H1 (cell line): ENCODE measurements around the gene CYB561D2. TPM values are rescaled to one million over a fixed set of nuclear protein-coding genes. Genes with fewer than 3 reads are reported as not detected.
A peak's percentile ranks its signal among the peaks of the same experiment; 100 is the strongest.

ENCODE experiments used
- KDM4A ChIP-seq: IDR thresholded peaks from one replicate; pipeline ENCODE4 v1.7.1; 2012; ENCODE audit warnings: low read depth, mild to moderate bottlenecking, moderate library complexity, low read length, inconsistent platforms; ENCODE audit not compliant: severe bottlenecking
- ZNF274 ChIP-seq: IDR thresholded peaks from 2 replicates; pipeline ENCODE4 v1.7.0; 2012; ENCODE audit warnings: low read length, borderline replicate concordance; ENCODE audit errors: extremely low read depth
- polyA plus RNA-seq, 7 experiments: library from polyadenylated mRNA; depleted of rRNA in 3 of 7; stranded (reverse) in 5 of 7; unstranded in 2 of 7; fragments of >200 nt in 5 of 7; fragments of 200-250 nt in 2 of 7; gene quantifications; 1 replicate in 5 of 7; 2 replicates in 1 of 7; 4 replicates in 1 of 7; pipeline versions ENCODE4 v1.2.1 to v1.2.3, GENCODE V29; 2011 to 2013; ENCODE audit warnings: missing spikeins in 2 of 7, mixed read lengths in 2 of 7
- total RNA-seq: library from RNA; stranded (reverse); fragmentation: NEBNext Ultra II Directional; extraction: Animal tissue kit (Norgen Biotek cat#: 25700); gene quantifications from 2 replicates; pipeline ENCODE4 v1.2.1, GENCODE V29; 2021
- TF ChIP-seq, protein P1 (sequence below), 3 experiments: IDR thresholded peaks; 1 replicate in 2 of 3; 2 replicates in 1 of 3; pipeline versions ENCODE4 v1.5.1 to v1.6.1; 2011; ENCODE audit warnings: low read length in 3 of 3, mild to moderate bottlenecking in 3 of 3, inconsistent platforms in 2 of 3, low read depth in 1 of 3, moderate library complexity in 1 of 3; ENCODE audit not compliant: insufficient read depth in 1 of 3; ENCODE audit errors: control extremely low read depth in 1 of 3
- TF ChIP-seq, protein P2 (sequence below): IDR thresholded peaks from 2 replicates; pipeline ENCODE4 v1.6.1; 2012; ENCODE audit warnings: inconsistent platforms

CYB561D2 gene
- total and polyA plus RNA-seq, 2 of the 8 experiments (the other 6 are each of a cell fraction or from before 2014, with no cell fraction given) = 9.8 to 34.0 TPM

DNA sequence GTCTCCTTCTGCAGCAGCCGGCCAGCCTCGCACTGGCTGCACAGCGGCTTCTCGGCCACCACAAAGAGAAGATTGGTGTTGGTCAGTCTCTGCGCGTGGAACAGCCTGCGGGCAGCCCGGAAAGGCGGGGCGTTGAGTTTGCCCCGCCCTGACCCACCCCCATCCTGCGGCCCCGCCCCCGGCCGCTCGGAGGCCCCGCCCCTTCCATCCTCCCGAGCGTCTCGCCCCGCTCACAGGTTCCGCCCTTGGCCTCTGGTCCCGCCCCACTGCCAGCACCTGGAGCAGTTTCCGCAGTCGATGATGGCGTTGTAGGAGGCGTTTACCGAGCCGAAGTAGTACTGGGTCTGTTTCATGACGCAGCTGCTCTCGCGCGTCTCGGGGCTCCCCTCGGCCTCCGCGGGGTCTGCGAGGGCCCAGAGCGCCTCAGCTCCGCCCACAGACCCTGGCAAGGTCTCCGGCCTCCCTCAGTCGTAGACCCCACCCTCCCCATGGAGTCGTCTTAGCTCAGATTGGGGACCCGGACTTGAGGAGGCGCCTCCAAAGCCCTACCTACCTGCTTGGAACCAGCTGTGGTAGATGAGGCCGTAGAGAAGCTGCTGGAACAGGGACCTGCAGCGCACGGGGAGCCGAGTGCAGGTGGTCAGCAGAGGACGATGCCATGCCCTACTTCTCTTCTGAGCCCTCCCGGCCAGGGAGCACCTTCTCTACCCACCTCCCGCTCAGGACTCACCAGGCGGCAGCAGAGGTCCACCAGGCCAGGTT, 14.6 kb downstream of the CYB561D2 start (continued):
- TF ChIP-seq, protein P1, sequence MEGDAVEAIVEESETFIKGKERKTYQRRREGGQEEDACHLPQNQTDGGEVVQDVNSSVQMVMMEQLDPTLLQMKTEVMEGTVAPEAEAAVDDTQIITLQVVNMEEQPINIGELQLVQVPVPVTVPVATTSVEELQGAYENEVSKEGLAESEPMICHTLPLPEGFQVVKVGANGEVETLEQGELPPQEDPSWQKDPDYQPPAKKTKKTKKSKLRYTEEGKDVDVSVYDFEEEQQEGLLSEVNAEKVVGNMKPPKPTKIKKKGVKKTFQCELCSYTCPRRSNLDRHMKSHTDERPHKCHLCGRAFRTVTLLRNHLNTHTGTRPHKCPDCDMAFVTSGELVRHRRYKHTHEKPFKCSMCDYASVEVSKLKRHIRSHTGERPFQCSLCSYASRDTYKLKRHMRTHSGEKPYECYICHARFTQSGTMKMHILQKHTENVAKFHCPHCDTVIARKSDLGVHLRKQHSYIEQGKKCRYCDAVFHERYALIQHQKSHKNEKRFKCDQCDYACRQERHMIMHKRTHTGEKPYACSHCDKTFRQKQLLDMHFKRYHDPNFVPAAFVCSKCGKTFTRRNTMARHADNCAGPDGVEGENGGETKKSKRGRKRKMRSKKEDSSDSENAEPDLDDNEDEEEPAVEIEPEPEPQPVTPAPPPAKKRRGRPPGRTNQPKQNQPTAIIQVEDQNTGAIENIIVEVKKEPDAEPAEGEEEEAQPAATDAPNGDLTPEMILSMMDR (IDR thresholded peaks at IDR 0.05; ENCODE audit: control extremely low read depth in 1 of 3, insufficient read depth in 1 of 3, low read depth in 1 of 3, low read length in 3 of 3) = peak in 1 of 3 experiments; percentile 20; a peak in 1 of 4 replicates
- TF ChIP-seq KDM4A = peak; percentile 72
- no peak for TF ChIP-seq ZNF274
- TF ChIP-seq, protein P2, sequence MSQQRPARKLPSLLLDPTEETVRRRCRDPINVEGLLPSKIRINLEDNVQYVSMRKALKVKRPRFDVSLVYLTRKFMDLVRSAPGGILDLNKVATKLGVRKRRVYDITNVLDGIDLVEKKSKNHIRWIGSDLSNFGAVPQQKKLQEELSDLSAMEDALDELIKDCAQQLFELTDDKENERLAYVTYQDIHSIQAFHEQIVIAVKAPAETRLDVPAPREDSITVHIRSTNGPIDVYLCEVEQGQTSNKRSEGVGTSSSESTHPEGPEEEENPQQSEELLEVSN = peak; percentile 46; the same call in 1 of the 2 replicates
